GM21423 (cell line): ENCODE data around the gene TMEM106A.
"Not testable (repeated sequence)": the region's sequence is repeated elsewhere in the genome, so short reads cannot be mapped to it uniquely, and the experiment has no call there.

ENCODE experiments used
- ATAC-seq: cut with Tn5 transposase; IDR thresholded peaks from one replicate; pipeline ENCODE4 v1.9.1; 2021; ENCODE audit warnings: mild to moderate bottlenecking, moderate library complexity; ENCODE audit not compliant: unreplicated experiment

The TMEM106A gene

GRCh38 chr17:43215341-43215740 is 3.7 kb downstream of the TMEM106A start:
- ATAC-seq, result no peak

GRCh38 chr17:43216369-43216761 is 4.7 kb downstream of the TMEM106A start:
- no peak for ATAC-seq

DNA sequence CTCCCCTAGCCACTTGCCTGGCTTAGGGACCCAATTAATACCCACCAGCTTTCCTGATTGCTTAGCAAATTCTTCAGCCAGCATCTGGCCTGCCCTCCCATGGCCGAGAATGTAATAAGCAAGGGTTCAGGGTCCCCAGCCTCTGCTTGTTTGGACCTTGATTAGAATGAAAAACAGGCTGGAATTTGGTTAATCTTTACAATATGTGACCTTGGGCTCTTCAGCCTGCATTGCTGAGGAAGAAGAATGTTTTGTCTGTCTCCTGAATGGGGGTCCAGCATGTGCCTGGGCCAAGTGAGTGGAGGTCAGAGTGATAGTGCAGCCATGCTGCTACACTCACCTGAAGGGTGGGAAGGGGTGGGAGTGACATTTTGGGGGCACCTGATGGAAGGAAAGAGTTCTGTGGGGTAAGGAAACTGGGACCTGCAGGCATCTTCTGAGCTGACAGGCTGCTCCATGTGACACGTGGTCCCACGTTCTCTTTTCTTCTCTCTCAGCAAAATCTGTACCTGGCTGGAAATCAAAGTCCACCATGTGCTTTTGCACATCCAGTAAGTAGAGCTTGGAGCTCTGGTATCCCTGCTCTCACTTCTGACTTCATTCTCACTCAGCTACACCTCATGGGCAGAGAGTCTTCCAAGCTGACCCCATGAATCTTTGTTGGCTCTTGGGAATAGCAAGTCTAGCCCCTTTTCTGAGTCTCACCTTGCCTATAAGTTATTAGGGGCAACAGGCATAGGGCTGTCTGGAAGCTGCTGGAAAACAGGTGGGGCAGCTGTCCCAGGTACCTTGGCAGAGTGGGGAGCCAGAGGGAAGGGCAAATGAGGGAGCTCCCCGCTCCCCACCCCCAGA is 5.3 kb downstream of the TMEM106A start:
- ATAC-seq, result no peak

DNA sequence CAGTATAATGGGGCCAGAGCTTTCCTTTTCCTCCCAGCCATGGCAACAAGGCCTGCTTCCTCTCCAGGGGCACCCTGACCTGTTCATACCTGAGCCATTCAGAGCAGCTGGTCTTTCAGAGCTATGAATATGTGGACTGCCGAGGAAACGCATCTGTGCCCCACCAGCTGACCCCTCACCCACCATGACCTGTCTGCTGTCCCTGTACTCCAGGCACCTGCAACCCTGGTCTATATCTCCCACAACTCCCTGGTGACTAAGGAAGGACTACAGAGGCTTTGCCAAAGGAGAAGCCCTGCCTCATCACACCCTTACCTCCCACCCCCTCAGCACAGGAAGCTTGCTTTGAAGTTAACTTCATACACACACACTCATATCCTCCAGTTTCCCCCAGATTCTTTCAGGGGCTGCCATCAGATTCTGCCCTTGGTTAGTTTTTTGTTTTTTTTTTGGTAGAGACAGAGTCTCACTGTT is 6.0 kb downstream of the TMEM106A start:
- no peak for ATAC-seq

- no peak for ATAC-seq
Measured at GRCh38 chr17:43219001-43219400, 7.3 kb downstream of the TMEM106A start.

DNA sequence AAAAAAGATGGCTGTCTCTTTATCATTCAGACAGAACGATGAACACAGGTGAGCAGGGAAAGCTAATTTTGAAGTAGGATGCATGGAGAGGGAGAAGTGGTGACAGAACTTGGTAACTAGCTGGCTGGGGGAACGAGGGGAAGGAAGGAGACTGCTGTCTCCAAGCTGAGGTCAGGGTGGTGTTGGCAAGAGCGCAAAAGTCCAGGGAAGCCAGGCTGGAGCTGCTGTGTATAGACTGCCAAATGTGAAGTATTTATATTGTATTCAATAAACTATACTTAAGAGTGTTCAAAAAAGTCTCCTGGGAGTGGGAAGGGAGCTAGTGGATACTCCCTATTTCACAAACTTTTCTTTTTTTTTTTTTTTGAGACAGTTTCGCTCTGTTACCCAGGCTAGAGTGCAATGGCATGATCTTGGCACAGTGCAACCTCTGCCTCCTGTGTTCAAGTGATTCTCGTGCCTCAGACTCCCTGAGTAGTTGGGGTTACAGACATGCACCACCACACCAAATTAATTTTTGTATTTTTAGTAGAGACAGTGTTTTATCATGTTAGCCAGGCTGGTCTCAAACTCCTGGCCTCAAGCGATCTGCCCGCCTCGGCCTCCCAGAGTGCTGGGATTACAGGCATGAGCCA is 8.2 kb downstream of the TMEM106A start:
- ATAC-seq, result no peak

- ATAC-seq, result no peak
Measured at GRCh38 chr17:43220511-43221125, 8.9 kb downstream of the TMEM106A start.

DNA sequence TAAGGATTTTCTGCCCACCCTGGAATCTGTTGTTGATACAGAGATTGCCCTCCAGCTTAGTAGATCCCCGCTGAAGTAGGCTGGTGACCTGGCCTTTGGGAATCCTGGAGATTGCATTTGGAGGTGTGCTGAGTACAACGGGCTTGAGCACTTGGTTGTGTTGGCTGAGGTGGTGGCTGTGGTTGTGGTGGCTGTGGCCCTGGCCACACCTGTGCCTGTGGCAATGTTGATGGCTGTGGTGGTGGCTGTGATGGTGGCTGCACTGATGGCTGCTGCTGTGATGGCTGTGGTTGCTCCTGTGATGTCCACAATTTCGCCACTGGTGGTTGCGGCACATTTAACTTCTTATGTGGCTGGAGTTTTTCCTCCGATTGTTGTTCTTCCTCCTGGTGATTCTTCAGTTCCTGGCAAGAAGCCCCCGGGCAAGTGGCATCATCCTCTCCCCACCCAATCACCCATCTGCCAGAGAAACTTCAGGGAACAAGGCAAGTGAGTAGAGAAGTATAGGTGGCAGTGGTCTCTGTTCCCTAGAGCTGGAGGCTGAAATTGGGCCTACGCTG is 12.6 kb downstream of the TMEM106A start:
- ATAC-seq, result no peak

- ATAC-seq, result no peak
Measured at GRCh38 chr17:43226393-43226792, 14.7 kb downstream of the TMEM106A start.

GRCh38 chr17:43228020-43228782 is 16.5 kb downstream of the TMEM106A start, which contains the start of gene CCDC200:
Gene CCDC200, minus strand, starts transcription at chr17:43228623. Its CDS starts 69 bp downstream, at chr17:43228554.
- not testable (repeated sequence) for ATAC-seq

GRCh38 chr17:43231205-43232020 is 19.7 kb downstream of the TMEM106A start:
- not testable (repeated sequence) for ATAC-seq

DNA sequence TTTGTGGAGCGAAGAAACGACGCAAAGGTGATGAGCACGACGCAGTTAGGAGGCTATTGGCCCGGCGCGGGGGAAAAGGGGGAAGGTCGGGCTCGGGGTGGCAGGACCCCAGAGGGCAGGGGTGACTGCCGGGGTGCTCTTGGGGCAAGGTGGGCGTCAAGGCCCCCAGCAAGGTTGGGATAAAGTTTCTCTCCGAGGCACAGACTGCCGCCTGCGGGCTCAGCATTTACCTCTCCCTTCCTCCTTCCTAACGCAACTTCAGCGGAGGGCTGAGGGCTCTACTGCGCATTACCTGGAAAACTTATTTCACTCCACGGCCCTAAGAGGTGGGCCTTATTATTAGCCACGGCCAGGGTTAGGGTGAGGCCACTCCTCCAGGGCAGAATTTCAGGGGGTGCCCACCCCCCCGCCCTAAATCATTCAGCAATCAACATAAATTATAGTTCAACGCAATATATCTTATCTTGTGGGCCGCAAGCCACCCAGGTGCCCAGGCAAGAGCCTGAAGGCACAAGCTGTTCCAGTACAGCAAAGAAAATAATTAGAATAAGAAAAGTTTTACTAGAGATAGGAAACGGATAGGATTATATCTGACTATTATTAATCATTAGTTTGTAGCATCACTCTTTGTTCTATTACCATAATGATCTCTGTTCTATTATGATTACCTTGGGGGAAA is 20.5 kb downstream of the TMEM106A start:
- not testable (repeated sequence) for ATAC-seq

GRCh38 chr17:43233263-43233662 is 21.6 kb downstream of the TMEM106A start:
- ATAC-seq, result not testable (repeated sequence)

GRCh38 chr17:43233877-43234276 is 22.2 kb downstream of the TMEM106A start, which contains the start of gene RNU2-1:
Gene RNU2-1, minus strand, starts transcription at chr17:43233977.
- not testable (repeated sequence) for ATAC-seq

DNA sequence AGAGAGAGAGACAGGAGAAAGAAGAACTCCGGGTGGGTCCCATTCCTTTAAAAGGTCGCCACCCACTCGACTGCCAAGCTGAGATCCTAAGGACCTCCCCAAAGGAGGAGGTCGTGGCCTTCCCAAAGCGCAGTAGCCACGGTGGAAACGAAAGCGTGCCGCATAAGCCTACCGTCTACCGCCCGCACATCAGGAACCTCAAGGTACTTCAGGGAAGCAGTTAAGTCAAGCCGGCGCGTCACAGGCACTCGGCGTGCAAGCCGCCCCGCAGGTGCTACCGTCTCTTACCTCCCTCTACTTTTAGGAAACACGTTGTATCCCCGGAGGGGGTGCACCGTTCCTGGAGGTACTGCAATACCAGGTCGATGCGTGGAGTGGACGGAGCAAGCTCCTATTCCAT is 27.9 kb downstream of the TMEM106A start:
- ATAC-seq, result not testable (repeated sequence)

DNA sequence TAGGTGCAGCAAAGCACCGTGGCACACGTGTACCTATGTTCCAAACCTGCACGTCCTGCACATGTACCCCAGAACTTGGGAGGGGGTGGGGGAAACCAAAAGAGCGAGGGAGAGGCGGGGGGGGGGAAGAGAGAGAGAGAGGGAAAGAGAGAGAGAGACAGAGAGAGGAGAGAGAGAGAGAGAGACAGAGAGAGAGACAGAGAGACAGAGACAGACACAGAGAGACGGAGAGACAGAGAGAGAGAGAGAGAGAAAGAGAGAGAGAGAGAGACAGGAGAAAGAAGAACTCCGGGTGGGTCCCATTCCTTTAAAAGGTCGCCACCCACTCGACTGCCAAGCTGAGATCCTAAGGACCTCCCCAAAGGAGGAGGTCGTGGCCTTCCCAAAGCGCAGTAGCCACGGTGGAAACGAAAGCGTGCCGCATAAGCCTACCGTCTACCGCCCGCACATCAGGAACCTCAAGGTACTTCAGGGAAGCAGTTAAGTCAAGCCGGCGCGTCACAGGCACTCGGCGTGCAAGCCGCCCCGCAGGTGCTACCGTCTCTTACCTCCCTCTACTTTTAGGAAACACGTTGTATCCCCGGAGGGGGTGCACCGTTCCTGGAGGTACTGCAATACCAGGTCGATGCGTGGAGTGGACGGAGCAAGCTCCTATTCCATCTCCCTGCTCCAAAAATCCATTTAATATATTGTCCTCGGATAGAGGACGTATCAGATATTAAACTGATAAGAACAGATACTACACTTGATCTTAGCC is 29.1 kb downstream of the TMEM106A start:
- ATAC-seq, result not testable (repeated sequence)

DNA sequence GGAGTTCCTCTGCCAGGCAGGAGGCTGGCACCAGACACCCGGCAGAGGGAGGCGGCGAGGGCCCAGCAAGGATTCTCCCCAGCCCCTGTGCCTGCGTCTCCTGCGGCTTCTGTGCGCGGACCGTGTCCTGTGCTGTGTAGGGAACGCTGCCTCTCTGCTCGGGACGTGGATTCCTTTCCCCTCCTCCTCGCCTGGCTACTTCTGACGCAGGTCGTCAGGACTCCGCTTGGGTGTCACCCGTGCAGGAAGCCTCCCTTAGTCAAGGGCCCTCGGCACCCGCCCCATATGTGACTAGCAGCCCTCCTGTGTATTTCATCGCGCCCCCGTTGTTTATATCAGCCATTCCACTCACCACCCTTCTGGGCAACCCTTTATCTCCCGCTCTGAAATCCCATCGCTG is 34.8 kb downstream of the TMEM106A start:
- not testable (repeated sequence) for ATAC-seq
